CD14-positive monocyte (primary cell): ENCODE results near the gene ACOD1. TPM values are rescaled to one million over a fixed set of nuclear protein-coding genes. Genes with fewer than 3 reads are reported as not detected.

Source experiments
- DNase-seq, 3 donors: peaks; one replicate each; pipeline ENCODE4 v3.0.0-alpha.2; 2011 to 2022
- H2AFZ ChIP-seq: 2 replicates; pipeline ENCODE4 v1.6.0; 2012; ENCODE audit warnings: mild to moderate bottlenecking, low read depth, low read length, inconsistent platforms; ENCODE audit not compliant: insufficient read depth, poor library complexity, severe bottlenecking
- H3K27ac ChIP-seq, 2 donors: 1 replicate in 1 of 2; 2 replicates in 1 of 2; pipeline ENCODE4 v1.5.1; 2012 to 2013; ENCODE audit warnings: low read length in 2 of 2, control low read depth in 1 of 2, inconsistent platforms in 1 of 2, low read depth in 1 of 2, mild to moderate bottlenecking in 1 of 2
- H3K27me3 ChIP-seq, 2 donors: one replicate each; pipeline versions ENCODE4 v1.6.0 to v1.6.1; 2011 to 2013; ENCODE audit warnings: low read length in 2 of 2; ENCODE audit not compliant: control insufficient read depth in 2 of 2, insufficient read depth in 2 of 2
- H3K36me3 ChIP-seq, 2 donors: replicated peaks in 1 of 2; 1 replicate in 1 of 2; 2 replicates in 1 of 2; pipeline versions ENCODE4 v1.5.1 to v1.6.1; 2012 to 2013; ENCODE audit warnings: low read length in 2 of 2, control low read depth in 1 of 2, inconsistent platforms in 1 of 2, mild to moderate bottlenecking in 1 of 2; ENCODE audit not compliant: insufficient read depth in 2 of 2, control insufficient read depth in 1 of 2
- H3K4me1 ChIP-seq, 2 donors: 1 replicate in 1 of 2; 2 replicates in 1 of 2; pipeline versions ENCODE4 v1.5.1 to v1.6.1; 2012 to 2013; ENCODE audit warnings: low read length in 2 of 2, control low read depth in 1 of 2, inconsistent platforms in 1 of 2, mild to moderate bottlenecking in 1 of 2, moderate library complexity in 1 of 2; ENCODE audit not compliant: insufficient read depth in 2 of 2, control insufficient read depth in 1 of 2
- H3K4me2 ChIP-seq: replicated peaks from 2 replicates; pipeline ENCODE3; 2012; ENCODE audit warnings: low read length, moderate library complexity, mild to moderate bottlenecking; ENCODE audit not compliant: poor library complexity, severe bottlenecking; ENCODE audit errors: extremely low read depth
- H3K4me3 ChIP-seq, 3 experiments: fragments of 200-600 bp in 1 of 3; sonication (generic) in 1 of 3; replicated peaks in 1 of 3; 1 replicate in 2 of 3; 2 replicates in 1 of 3; pipeline ENCODE4 v1.5.1; 2011 to 2013; ENCODE audit warnings: low read length in 3 of 3, mild to moderate bottlenecking in 3 of 3, control low read depth in 2 of 3, low read depth in 2 of 3, inconsistent platforms in 1 of 3, moderate library complexity in 1 of 3
- H3K79me2 ChIP-seq: 2 replicates; pipeline ENCODE4 v1.6.0; 2012; ENCODE audit warnings: mild to moderate bottlenecking, control low read depth, inconsistent platforms, low read length, moderate library complexity; ENCODE audit not compliant: insufficient read depth
- H3K9ac ChIP-seq: 2 replicates; pipeline ENCODE4 v1.6.0; 2017; ENCODE audit warnings: low read length, mild to moderate bottlenecking; ENCODE audit not compliant: insufficient read depth, poor library complexity, severe bottlenecking
- H3K9me3 ChIP-seq, 2 donors: replicated peaks in 1 of 2; 1 replicate in 1 of 2; 2 replicates in 1 of 2; pipeline versions ENCODE4 v1.5.1 to v1.6.1; 2012 to 2013; ENCODE audit warnings: low read length in 2 of 2, control low read depth in 1 of 2; ENCODE audit not compliant: control insufficient read depth in 1 of 2, insufficient read depth in 1 of 2
- H4K20me1 ChIP-seq: 2 replicates; pipeline ENCODE4 v1.6.0; 2012; ENCODE audit warnings: mild to moderate bottlenecking, low read length, control low read depth, moderate library complexity; ENCODE audit not compliant: insufficient read depth
- H3K27ac Mint-ChIP-seq, 7 donors: one replicate each; pipeline ENCODE4 v1.8.0; 2020; ENCODE audit warnings: mild to moderate bottlenecking in 7 of 7, mixed read lengths in 7 of 7, moderate library complexity in 6 of 7, inconsistent platforms in 2 of 7
- H3K27me3 Mint-ChIP-seq, 3 donors: one replicate each; pipeline ENCODE4 v1.8.0; 2021 to 2022; ENCODE audit warnings: low read depth in 3 of 3, mild to moderate bottlenecking in 3 of 3, mixed read lengths in 3 of 3, moderate library complexity in 3 of 3, inconsistent platforms in 1 of 3
- H3K36me3 Mint-ChIP-seq, 2 donors: one replicate each; pipeline ENCODE4 v1.8.0; 2020; ENCODE audit warnings: mixed read lengths in 2 of 2, inconsistent platforms in 1 of 2, mild to moderate bottlenecking in 1 of 2
- H3K4me1 Mint-ChIP-seq: one replicate; pipeline ENCODE4 v1.8.0; 2020; ENCODE audit warnings: mild to moderate bottlenecking, mixed read lengths
- H3K4me3 Mint-ChIP-seq, 2 donors: one replicate each; pipeline ENCODE4 v1.8.0; 2020; ENCODE audit warnings: mild to moderate bottlenecking in 2 of 2, mixed read lengths in 2 of 2, moderate library complexity in 1 of 2
- H3K9me3 Mint-ChIP-seq, 7 donors: one replicate each; pipeline ENCODE4 v1.8.0; 2020 to 2022; ENCODE audit warnings: mixed read lengths in 7 of 7, mild to moderate bottlenecking in 6 of 7, moderate library complexity in 6 of 7, inconsistent platforms in 2 of 7
- WGBS: methylation state at CpG from one replicate; pipeline ENCODE4 v1.1.5; 2013; ENCODE audit warnings: missing lambda C conversion rate; ENCODE audit not compliant: insufficient coverage; 5-methylcytosine and 5-hydroxymethylcytosine counted together
- intact Hi-C, 2 donors: fragments of 100-400 bp; cut with micrococcal nuclease; formaldehyde crosslinking; loops; one replicate each; pipeline versions ENCODE4 v1.15.0 to v1.15.1; 2023
- polyA plus RNA-seq, 3 donors: library from polyadenylated mRNA; depleted of rRNA in 1 of 3; unstranded in 2 of 3; stranded (reverse) in 1 of 3; fragments of 300-500 nt in 2 of 3; fragments of >200 nt in 1 of 3; fragmentation: Illumina TruSeq in 2 of 3; gene quantifications; 1 replicate in 2 of 3; 2 replicates in 1 of 3; pipeline ENCODE4 v1.2.3, GENCODE V29; 2012 to 2021
- TF ChIP-seq, protein P1 (sequence below): fragments of 200-600 bp; IDR thresholded peaks from one replicate; pipeline ENCODE4 v1.8.0; 2022; ENCODE audit warnings: antibody characterized with exemption, mild to moderate bottlenecking

ACOD1 gene
- polyA plus RNA-seq, 3 donors, result 0.29 TPM; not detected in 2

DNA sequence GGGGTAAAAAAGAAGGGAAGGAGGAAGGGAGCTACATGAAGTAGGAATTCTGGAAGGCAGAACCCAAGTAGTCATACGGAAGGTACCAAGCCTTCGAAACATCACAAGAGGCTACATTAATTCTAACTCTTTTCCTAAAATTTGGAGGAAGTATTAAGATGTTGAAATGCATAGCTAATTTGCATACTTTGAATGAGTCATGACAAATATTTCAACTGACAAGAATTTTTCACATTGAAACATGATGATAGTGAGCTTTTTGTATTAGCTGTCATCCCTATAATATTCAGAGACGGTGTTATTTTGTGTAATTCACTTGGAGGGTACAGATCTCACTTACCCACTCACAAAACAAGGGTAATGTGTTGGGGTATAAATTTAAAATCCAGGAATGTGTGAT, 9.1 kb upstream of the ACOD1 start:
- peak overlapping the region; percentile 16 for H3K4me2 ChIP-seq
- H3K9me3 Mint-ChIP-seq, result peaks cover 0 to 7% (median 4%) of the 10 kb centered on the region in 7 donors
- peak overlapping the region in 1 of 3 experiments; percentile 6 for H3K4me3 ChIP-seq
- H3K36me3 Mint-ChIP-seq, result peaks cover 1 to 6% of the 10 kb centered on the region in 2 donors
- no peaks in the 10 kb centered on the region for H3K36me3 ChIP-seq
- H3K27ac ChIP-seq, result peak overlapping the region in 1 of 2 donors; percentile 64
- peak overlapping the region; percentile 61 to 91 (median 87) for H3K27ac Mint-ChIP-seq
- H3K9ac ChIP-seq, result no peak overlapping the region
- no peaks in the 10 kb centered on the region for H4K20me1 ChIP-seq
- DNase-seq, result peak; percentile 60 to 84 (median 82)
- intact Hi-C loops, result loop anchor here in 1 of 2 donors (5.0 kb wide), 2 partner anchors 38 to 57 kb away; no protein-coding TSS in a partner anchor
- H3K4me1 Mint-ChIP-seq, result peaks cover 49% of the 10 kb centered on the region
- H3K27me3 ChIP-seq, result no peaks in the 10 kb centered on the region
- no peak overlapping the region for H2AFZ ChIP-seq
- H3K9me3 ChIP-seq, result peaks cover 0 to 3% of the 10 kb centered on the region in 2 donors
- H3K27me3 Mint-ChIP-seq, result peaks cover 2 to 4% (median 2%) of the 10 kb centered on the region in 3 donors
- TF ChIP-seq, protein P1, sequence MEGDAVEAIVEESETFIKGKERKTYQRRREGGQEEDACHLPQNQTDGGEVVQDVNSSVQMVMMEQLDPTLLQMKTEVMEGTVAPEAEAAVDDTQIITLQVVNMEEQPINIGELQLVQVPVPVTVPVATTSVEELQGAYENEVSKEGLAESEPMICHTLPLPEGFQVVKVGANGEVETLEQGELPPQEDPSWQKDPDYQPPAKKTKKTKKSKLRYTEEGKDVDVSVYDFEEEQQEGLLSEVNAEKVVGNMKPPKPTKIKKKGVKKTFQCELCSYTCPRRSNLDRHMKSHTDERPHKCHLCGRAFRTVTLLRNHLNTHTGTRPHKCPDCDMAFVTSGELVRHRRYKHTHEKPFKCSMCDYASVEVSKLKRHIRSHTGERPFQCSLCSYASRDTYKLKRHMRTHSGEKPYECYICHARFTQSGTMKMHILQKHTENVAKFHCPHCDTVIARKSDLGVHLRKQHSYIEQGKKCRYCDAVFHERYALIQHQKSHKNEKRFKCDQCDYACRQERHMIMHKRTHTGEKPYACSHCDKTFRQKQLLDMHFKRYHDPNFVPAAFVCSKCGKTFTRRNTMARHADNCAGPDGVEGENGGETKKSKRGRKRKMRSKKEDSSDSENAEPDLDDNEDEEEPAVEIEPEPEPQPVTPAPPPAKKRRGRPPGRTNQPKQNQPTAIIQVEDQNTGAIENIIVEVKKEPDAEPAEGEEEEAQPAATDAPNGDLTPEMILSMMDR, result no peak
- peak overlapping the region in 1 of 2 donors; percentile 1 for H3K4me3 Mint-ChIP-seq
- H3K79me2 ChIP-seq, result no peaks in the 10 kb centered on the region
- no CpG with 5 or more reads among the region's 3 CpGs for WGBS
- H3K4me1 ChIP-seq, result peaks cover 44 to 49% of the 10 kb centered on the region in 2 donors

DNA sequence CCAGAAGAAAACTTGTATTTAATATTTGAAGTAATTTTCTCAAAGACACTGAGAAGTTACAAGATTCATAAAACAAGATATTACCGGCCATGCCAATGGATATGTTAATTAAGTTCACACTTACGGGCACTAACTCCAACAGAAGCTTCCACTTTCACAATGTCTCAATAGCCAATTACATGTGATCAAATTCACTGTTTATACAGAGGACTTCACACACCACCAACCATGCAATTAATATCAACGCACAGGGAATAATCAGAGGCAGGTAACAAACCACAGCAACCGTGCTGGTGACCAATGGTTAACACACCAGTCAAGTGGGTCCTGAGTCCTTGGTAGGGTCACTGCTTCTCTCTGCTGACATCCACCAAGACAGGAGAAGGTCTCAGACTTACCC, 5.9 kb upstream of the ACOD1 start:
- H3K27me3 Mint-ChIP-seq, result peaks cover 2 to 6% (median 2%) of the 10 kb centered on the region in 3 donors
- Histone ChIP-seq H3K79me2 (no peaks in the 10 kb centered on the region), H3K4me3 (no peak overlapping the region), H3K9me3 (no peaks in the 10 kb centered on the region), H3K9ac (no peak overlapping the region), H3K27ac (no peak overlapping the region), H4K20me1 (no peaks in the 10 kb centered on the region), H3K36me3 (no peaks in the 10 kb centered on the region), H3K27me3 (no peaks in the 10 kb centered on the region), H3K4me1 (peaks cover 58 to 63% of the 10 kb centered on the region in 2 donors), H2AFZ (no peak overlapping the region), H3K4me2 (no peak overlapping the region)
- no peak for DNase-seq
- 52% methylated on average over 4 of the region's 4 CpGs for WGBS
- H3K9me3 Mint-ChIP-seq, result peaks cover 0 to 4% (median 1%) of the 10 kb centered on the region in 7 donors
- peak overlapping the region in 1 of 7 donors; percentile 17 for H3K27ac Mint-ChIP-seq
- H3K36me3 Mint-ChIP-seq, result peaks cover 1 to 6% of the 10 kb centered on the region in 2 donors
- TF ChIP-seq, protein P1, result no peak
- H3K4me3 Mint-ChIP-seq, result no peak overlapping the region
- peaks cover 59% of the 10 kb centered on the region for H3K4me1 Mint-ChIP-seq
- intact Hi-C loops, result no loop called here
